Transverse colon (tissue), 4 donors: Measurements from ENCODE around the gene WIPF3. TPM values are rescaled to one million over a fixed set of nuclear protein-coding genes. Genes with fewer than 3 reads are reported as not detected.

ENCODE experiments used
- DNase-seq: peaks from one replicate; pipeline ENCODE4 v3.0.0-alpha.2; 2019
- H3K27ac ChIP-seq, 4 donors: fragments of 200-600 bp; sonication (generic); 2 replicates each; pipeline ENCODE4 v1.5.1; 2016 to 2018; ENCODE audit warnings: inconsistent platforms in 4 of 4
- H3K27me3 ChIP-seq: fragments of 200-600 bp; sonication (generic); 2 replicates; pipeline ENCODE4 v1.5.1; 2017; ENCODE audit warnings: inconsistent platforms
- H3K36me3 ChIP-seq, 4 donors: fragments of 200-600 bp; sonication (generic); 2 replicates each; pipeline ENCODE4 v1.5.1; 2017 to 2019; ENCODE audit warnings: inconsistent platforms in 4 of 4
- H3K4me1 ChIP-seq, 4 donors: fragments of 200-600 bp; sonication (generic); 2 replicates each; pipeline ENCODE4 v1.5.1; 2017 to 2020; ENCODE audit warnings: inconsistent platforms in 4 of 4
- H3K4me3 ChIP-seq, 4 donors: fragments of 200-600 bp; sonication (generic); 1 replicate in 1 of 4; 2 replicates in 3 of 4; pipeline versions ENCODE4 v1.5.1 to v1.6.1; 2017 to 2019; ENCODE audit warnings: inconsistent platforms in 4 of 4
- H3K9me3 ChIP-seq, 2 donors: fragments of 200-600 bp; sonication (generic); 2 replicates each; pipeline ENCODE4 v1.5.1; 2017 to 2019; ENCODE audit warnings: inconsistent platforms in 2 of 2
- EP300 ChIP-seq: sonication (generic); formaldehyde crosslinking; IDR thresholded peaks from one replicate; pipeline ENCODE4 v1.6.1; 2017; ENCODE audit warnings: antibody characterized with exemption, low read depth
- POLR2A ChIP-seq: fragments of 450-650 bp; IDR thresholded peaks from one replicate; pipeline ENCODE4 v1.6.1; 2016; ENCODE audit warnings: antibody characterized with exemption, mild to moderate bottlenecking, moderate library complexity
- POLR2AphosphoS5 ChIP-seq, 3 donors: sonication (generic); formaldehyde crosslinking; IDR thresholded peaks; one replicate each; pipeline ENCODE4 v1.6.1; 2016; ENCODE audit warnings: antibody characterized with exemption in 3 of 3
- WGBS, 2 donors: methylation state at CpG; one replicate each; pipeline ENCODE4 v1.1.5; 2018; ENCODE audit warnings: low coverage in 1 of 2; 5-methylcytosine and 5-hydroxymethylcytosine counted together
- in situ Hi-C, 4 donors: fragments of 200-750 bp; cut with MboI; loops; one replicate each; pipeline versions ENCODE4 v1.15.0 to v1.15.1; 2017; ENCODE audit warnings: low sequenced_read_pairs in 3 of 4, low pct_ligation_motif_present in 1 of 4, low pct_unique_long_range_greater_than_20kb in 1 of 4
- intact Hi-C: fragments of 100-400 bp; cut with DNase I; formaldehyde crosslinking; loops from one replicate; pipeline ENCODE4 v1.15.1; 2023; ENCODE audit warnings: low total_unique reads
- total RNA-seq, 4 donors: library from RNA; depleted of rRNA; stranded (reverse); fragments of >200 nt; gene quantifications; one replicate each; pipeline ENCODE4 v1.1.0, GENCODE V29; 2016
- TF ChIP-seq, protein P1 (sequence below), 5 experiments: fragments of 200-600 bp in 3 of 5; fragments of 450-650 bp in 2 of 5; sonication (generic) in 3 of 5; IDR thresholded peaks; 1 replicate in 2 of 5; 2 replicates in 3 of 5; pipeline ENCODE4 v1.5.1; 2016 to 2017; ENCODE audit warnings: antibody characterized with exemption in 5 of 5, inconsistent platforms in 3 of 5, mild to moderate bottlenecking in 2 of 5, moderate library complexity in 1 of 5

The WIPF3 gene
- total RNA-seq, 4 donors from 2014 or later = 0.41 to 3.7 TPM; not detected in 2

DNA sequence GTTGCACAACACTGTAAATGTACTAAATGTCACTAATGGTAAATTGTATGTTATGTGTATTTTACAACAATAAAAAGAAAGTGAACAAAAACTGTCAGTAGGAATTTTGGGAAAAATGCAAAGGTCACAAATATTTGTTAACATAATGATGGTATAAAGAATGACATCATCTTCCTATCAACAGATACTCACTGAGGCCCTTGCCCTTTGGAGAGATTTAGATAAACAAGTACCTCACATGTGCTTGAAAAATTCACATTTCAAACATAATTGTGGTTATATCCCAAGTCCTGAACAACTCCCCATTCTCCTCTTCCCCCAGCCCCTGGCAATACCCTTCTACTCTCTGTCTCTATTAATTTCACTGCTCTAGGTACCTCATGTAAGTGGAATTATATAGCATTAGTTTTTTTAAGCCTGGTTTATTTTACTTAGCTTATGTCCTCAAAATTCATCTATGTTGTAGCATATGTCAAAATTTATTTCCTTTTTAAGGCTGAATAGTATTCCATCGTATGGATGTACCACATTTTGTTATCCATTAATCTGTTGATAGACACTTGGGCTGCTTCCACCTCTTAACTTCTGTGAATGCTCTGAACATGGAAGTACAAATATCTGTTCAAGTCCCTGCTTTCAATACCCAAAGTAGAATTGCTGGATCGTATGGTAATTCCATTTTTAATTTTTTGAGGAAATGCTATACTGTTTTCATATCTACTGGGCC lies 90.5 kb downstream of the WIPF3 start:
- no peak overlapping the region for H3K4me3 ChIP-seq
- no peaks in the 10 kb centered on the region for H3K4me1 ChIP-seq
- DNase-seq = no peak
- no peaks in the 10 kb centered on the region for H3K36me3 ChIP-seq
- H3K9me3 ChIP-seq = no peaks in the 10 kb centered on the region
- no peaks in the 10 kb centered on the region for H3K27me3 ChIP-seq
- TF ChIP-seq EP300 (no peak), POLR2A (no peak), POLR2AphosphoS5 (IDR thresholded peaks at IDR 0.05) (no peak)
- TF ChIP-seq, protein P1, sequence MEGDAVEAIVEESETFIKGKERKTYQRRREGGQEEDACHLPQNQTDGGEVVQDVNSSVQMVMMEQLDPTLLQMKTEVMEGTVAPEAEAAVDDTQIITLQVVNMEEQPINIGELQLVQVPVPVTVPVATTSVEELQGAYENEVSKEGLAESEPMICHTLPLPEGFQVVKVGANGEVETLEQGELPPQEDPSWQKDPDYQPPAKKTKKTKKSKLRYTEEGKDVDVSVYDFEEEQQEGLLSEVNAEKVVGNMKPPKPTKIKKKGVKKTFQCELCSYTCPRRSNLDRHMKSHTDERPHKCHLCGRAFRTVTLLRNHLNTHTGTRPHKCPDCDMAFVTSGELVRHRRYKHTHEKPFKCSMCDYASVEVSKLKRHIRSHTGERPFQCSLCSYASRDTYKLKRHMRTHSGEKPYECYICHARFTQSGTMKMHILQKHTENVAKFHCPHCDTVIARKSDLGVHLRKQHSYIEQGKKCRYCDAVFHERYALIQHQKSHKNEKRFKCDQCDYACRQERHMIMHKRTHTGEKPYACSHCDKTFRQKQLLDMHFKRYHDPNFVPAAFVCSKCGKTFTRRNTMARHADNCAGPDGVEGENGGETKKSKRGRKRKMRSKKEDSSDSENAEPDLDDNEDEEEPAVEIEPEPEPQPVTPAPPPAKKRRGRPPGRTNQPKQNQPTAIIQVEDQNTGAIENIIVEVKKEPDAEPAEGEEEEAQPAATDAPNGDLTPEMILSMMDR (IDR thresholded peaks at IDR 0.05) = no peak
- in situ Hi-C loops (no loop called here), intact Hi-C loops (no loop called here)
- WGBS, 2 donors = 84 to 95% methylated on average over 2 of the region's 2 CpGs
- no peak overlapping the region for H3K27ac ChIP-seq

GRCh38 chr7:29898301-29898700 lies 92.0 kb downstream of the WIPF3 start:
- no peak for TF ChIP-seq POLR2A
- TF ChIP-seq, protein P1 (IDR thresholded peaks at IDR 0.05) = no peak
- TF ChIP-seq EP300 = no peak
- TF ChIP-seq POLR2AphosphoS5 (IDR thresholded peaks at IDR 0.05) = no peak
- H3K36me3 ChIP-seq = no peaks in the 10 kb centered on the region
- H3K9me3 ChIP-seq = no peaks in the 10 kb centered on the region
- WGBS, 2 donors = 61 to 63% methylated on average over 5 of the region's 5 CpGs
- no peaks in the 10 kb centered on the region for H3K27me3 ChIP-seq
- in situ Hi-C loops (no loop called here), intact Hi-C loops (no loop called here)
- no peaks in the 10 kb centered on the region for H3K4me1 ChIP-seq
- DNase-seq = no peak
- H3K27ac ChIP-seq = no peak overlapping the region
- no peak overlapping the region for H3K4me3 ChIP-seq

DNA sequence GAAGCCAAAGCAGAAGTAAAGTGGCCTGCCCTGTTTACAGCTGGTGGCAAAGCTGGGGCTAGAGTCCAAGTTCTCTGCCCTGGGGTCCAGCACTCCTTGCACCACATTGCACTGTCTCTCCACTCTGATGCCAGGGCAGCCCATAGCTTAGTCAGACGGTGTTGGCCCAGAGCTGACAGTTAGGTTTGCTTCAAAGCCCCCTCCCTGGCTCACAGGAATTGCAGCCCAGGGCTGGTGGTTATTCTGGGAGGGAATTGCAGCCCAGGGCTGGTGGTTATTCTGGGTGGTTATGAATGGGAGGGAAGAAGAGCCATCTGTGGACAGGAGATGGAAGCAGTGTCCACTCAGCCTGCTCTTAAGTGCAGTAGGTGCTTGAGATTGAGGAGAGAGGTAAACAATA lies 94.4 kb downstream of the WIPF3 start:
- in situ Hi-C loops (loop anchor here in 3 of 4 donors (25.0 kb wide), 1 partner anchor 263 kb away; no protein-coding TSS in a partner anchor), intact Hi-C loops (no loop called here)
- Histone ChIP-seq H3K9me3 (peaks cover 0 to 4% of the 10 kb centered on the region in 2 donors), H3K4me1 (no peaks in the 10 kb centered on the region), H3K27me3 (no peaks in the 10 kb centered on the region), H3K36me3 (no peaks in the 10 kb centered on the region), H3K4me3 (no peak overlapping the region), H3K27ac (no peak overlapping the region)
- 75% methylated on average over 1 of the region's 1 CpG; no CpG with 5 or more reads in 1 of the 2 donors for WGBS, 2 donors
- TF ChIP-seq EP300 (no peak), POLR2AphosphoS5 (IDR thresholded peaks at IDR 0.05) (no peak), POLR2A (no peak)
- TF ChIP-seq, protein P1 (IDR thresholded peaks at IDR 0.05) = no peak
- no peak for DNase-seq

DNA sequence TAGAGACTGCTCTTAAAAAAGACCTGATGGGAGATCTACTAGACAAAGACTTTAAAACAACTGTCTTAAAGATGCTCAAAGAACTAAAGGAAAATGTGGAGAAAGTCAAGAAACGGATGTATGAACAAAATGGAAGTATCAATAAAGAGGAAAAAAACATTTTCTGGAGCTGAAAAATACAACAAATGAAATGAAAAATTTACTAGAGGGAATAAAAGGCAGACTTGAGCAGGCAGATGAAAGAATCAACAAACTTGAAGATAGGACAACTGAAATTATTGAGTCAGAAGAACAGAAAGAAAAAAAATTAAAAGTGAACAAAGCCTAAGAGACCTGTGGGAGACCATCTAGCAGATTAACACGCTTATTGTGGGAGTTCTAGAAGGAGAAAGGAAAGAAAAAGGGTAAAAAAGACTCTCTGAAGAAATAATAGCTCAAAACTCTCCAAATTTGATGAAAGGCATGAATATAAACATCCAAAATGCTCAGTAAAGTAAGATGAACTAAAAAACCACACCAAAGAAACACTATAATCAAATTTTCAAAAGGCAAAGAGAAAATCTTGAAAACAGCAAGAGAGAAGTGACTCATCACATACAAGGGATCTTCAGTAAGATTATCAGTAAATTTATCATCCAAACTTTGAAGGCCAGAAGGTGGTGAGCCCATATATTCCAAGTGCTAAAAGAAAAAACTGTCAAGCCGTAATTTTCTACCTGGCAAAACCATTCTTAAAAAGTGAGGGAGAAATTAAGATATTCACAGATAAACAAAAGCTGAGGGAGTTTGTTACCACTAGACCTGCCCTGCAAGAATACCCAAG lies 100.1 kb downstream of the WIPF3 start:
- no peak overlapping the region for H3K27ac ChIP-seq
- 79 to 88% methylated on average over 3 of the region's 3 CpGs for WGBS, 2 donors

More for the DNA sequence above, 100.1 kb downstream of the WIPF3 start:
- TF ChIP-seq POLR2A (no peak), EP300 (no peak), POLR2AphosphoS5 (IDR thresholded peaks at IDR 0.05) (no peak)
- TF ChIP-seq, protein P1 (IDR thresholded peaks at IDR 0.05) = no peak
- intact Hi-C loops = no loop called here
- Histone ChIP-seq H3K36me3 (peaks cover 0 to 4% (median 0%) of the 10 kb centered on the region in 4 donors), H3K4me1 (no peaks in the 10 kb centered on the region), H3K9me3 (peaks cover 21 to 24% of the 10 kb centered on the region in 2 donors), H3K4me3 (no peak overlapping the region), H3K27me3 (no peaks in the 10 kb centered on the region)
- in situ Hi-C loops = loop anchor here in 3 of 4 donors (25.0 kb wide), 1 partner anchor 269 kb away; no protein-coding TSS in a partner anchor
- DNase-seq = no peak
